CD14-positive monocyte (primary cell): Measurements from ENCODE around the gene NACA. TPM values are rescaled to one million over a fixed set of nuclear protein-coding genes. Genes with fewer than 3 reads are reported as not detected.
"Not testable (repeated sequence)": the region's sequence is repeated elsewhere in the genome, so short reads cannot be mapped to it uniquely, and the experiment has no call there.

Source experiments
- DNase-seq, 3 donors: peaks; one replicate each; pipeline ENCODE4 v3.0.0-alpha.2; 2011 to 2022
- H2AFZ ChIP-seq: 2 replicates; pipeline ENCODE4 v1.6.0; 2012; ENCODE audit warnings: mild to moderate bottlenecking, low read depth, low read length, inconsistent platforms; ENCODE audit not compliant: insufficient read depth, poor library complexity, severe bottlenecking
- H3K27ac ChIP-seq, 2 donors: 1 replicate in 1 of 2; 2 replicates in 1 of 2; pipeline ENCODE4 v1.5.1; 2012 to 2013; ENCODE audit warnings: low read length in 2 of 2, control low read depth in 1 of 2, inconsistent platforms in 1 of 2, low read depth in 1 of 2, mild to moderate bottlenecking in 1 of 2
- H3K27me3 ChIP-seq, 2 donors: one replicate each; pipeline versions ENCODE4 v1.6.0 to v1.6.1; 2011 to 2013; ENCODE audit warnings: low read length in 2 of 2; ENCODE audit not compliant: control insufficient read depth in 2 of 2, insufficient read depth in 2 of 2
- H3K36me3 ChIP-seq, 2 donors: replicated peaks in 1 of 2; 1 replicate in 1 of 2; 2 replicates in 1 of 2; pipeline versions ENCODE4 v1.5.1 to v1.6.1; 2012 to 2013; ENCODE audit warnings: low read length in 2 of 2, control low read depth in 1 of 2, inconsistent platforms in 1 of 2, mild to moderate bottlenecking in 1 of 2; ENCODE audit not compliant: insufficient read depth in 2 of 2, control insufficient read depth in 1 of 2
- H3K4me1 ChIP-seq, 2 donors: 1 replicate in 1 of 2; 2 replicates in 1 of 2; pipeline versions ENCODE4 v1.5.1 to v1.6.1; 2012 to 2013; ENCODE audit warnings: low read length in 2 of 2, control low read depth in 1 of 2, inconsistent platforms in 1 of 2, mild to moderate bottlenecking in 1 of 2, moderate library complexity in 1 of 2; ENCODE audit not compliant: insufficient read depth in 2 of 2, control insufficient read depth in 1 of 2
- H3K4me2 ChIP-seq: replicated peaks from 2 replicates; pipeline ENCODE3; 2012; ENCODE audit warnings: low read length, moderate library complexity, mild to moderate bottlenecking; ENCODE audit not compliant: poor library complexity, severe bottlenecking; ENCODE audit errors: extremely low read depth
- H3K4me3 ChIP-seq, 3 experiments: fragments of 200-600 bp in 1 of 3; sonication (generic) in 1 of 3; replicated peaks in 1 of 3; 1 replicate in 2 of 3; 2 replicates in 1 of 3; pipeline ENCODE4 v1.5.1; 2011 to 2013; ENCODE audit warnings: low read length in 3 of 3, mild to moderate bottlenecking in 3 of 3, control low read depth in 2 of 3, low read depth in 2 of 3, inconsistent platforms in 1 of 3, moderate library complexity in 1 of 3
- H3K79me2 ChIP-seq: 2 replicates; pipeline ENCODE4 v1.6.0; 2012; ENCODE audit warnings: mild to moderate bottlenecking, control low read depth, inconsistent platforms, low read length, moderate library complexity; ENCODE audit not compliant: insufficient read depth
- H3K9ac ChIP-seq: 2 replicates; pipeline ENCODE4 v1.6.0; 2017; ENCODE audit warnings: low read length, mild to moderate bottlenecking; ENCODE audit not compliant: insufficient read depth, poor library complexity, severe bottlenecking
- H3K9me3 ChIP-seq, 2 donors: replicated peaks in 1 of 2; 1 replicate in 1 of 2; 2 replicates in 1 of 2; pipeline versions ENCODE4 v1.5.1 to v1.6.1; 2012 to 2013; ENCODE audit warnings: low read length in 2 of 2, control low read depth in 1 of 2; ENCODE audit not compliant: control insufficient read depth in 1 of 2, insufficient read depth in 1 of 2
- H4K20me1 ChIP-seq: 2 replicates; pipeline ENCODE4 v1.6.0; 2012; ENCODE audit warnings: mild to moderate bottlenecking, low read length, control low read depth, moderate library complexity; ENCODE audit not compliant: insufficient read depth
- H3K27ac Mint-ChIP-seq, 7 donors: one replicate each; pipeline ENCODE4 v1.8.0; 2020; ENCODE audit warnings: mild to moderate bottlenecking in 7 of 7, mixed read lengths in 7 of 7, moderate library complexity in 6 of 7, inconsistent platforms in 2 of 7
- H3K27me3 Mint-ChIP-seq, 3 donors: one replicate each; pipeline ENCODE4 v1.8.0; 2021 to 2022; ENCODE audit warnings: low read depth in 3 of 3, mild to moderate bottlenecking in 3 of 3, mixed read lengths in 3 of 3, moderate library complexity in 3 of 3, inconsistent platforms in 1 of 3
- H3K36me3 Mint-ChIP-seq, 2 donors: one replicate each; pipeline ENCODE4 v1.8.0; 2020; ENCODE audit warnings: mixed read lengths in 2 of 2, inconsistent platforms in 1 of 2, mild to moderate bottlenecking in 1 of 2
- H3K4me1 Mint-ChIP-seq: one replicate; pipeline ENCODE4 v1.8.0; 2020; ENCODE audit warnings: mild to moderate bottlenecking, mixed read lengths
- H3K4me3 Mint-ChIP-seq, 2 donors: one replicate each; pipeline ENCODE4 v1.8.0; 2020; ENCODE audit warnings: mild to moderate bottlenecking in 2 of 2, mixed read lengths in 2 of 2, moderate library complexity in 1 of 2
- H3K9me3 Mint-ChIP-seq, 7 donors: one replicate each; pipeline ENCODE4 v1.8.0; 2020 to 2022; ENCODE audit warnings: mixed read lengths in 7 of 7, mild to moderate bottlenecking in 6 of 7, moderate library complexity in 6 of 7, inconsistent platforms in 2 of 7
- CTCF ChIP-seq: fragments of 200-600 bp; IDR thresholded peaks from one replicate; pipeline ENCODE4 v1.8.0; 2022; ENCODE audit warnings: antibody characterized with exemption, mild to moderate bottlenecking
- WGBS: methylation state at CpG from one replicate; pipeline ENCODE4 v1.1.5; 2013; ENCODE audit warnings: missing lambda C conversion rate; ENCODE audit not compliant: insufficient coverage; 5-methylcytosine and 5-hydroxymethylcytosine counted together
- intact Hi-C, 2 donors: fragments of 100-400 bp; cut with micrococcal nuclease; formaldehyde crosslinking; loops; one replicate each; pipeline versions ENCODE4 v1.15.0 to v1.15.1; 2023
- polyA plus RNA-seq, 3 donors: library from polyadenylated mRNA; depleted of rRNA in 1 of 3; unstranded in 2 of 3; stranded (reverse) in 1 of 3; fragments of 300-500 nt in 2 of 3; fragments of >200 nt in 1 of 3; fragmentation: Illumina TruSeq in 2 of 3; gene quantifications; 1 replicate in 2 of 3; 2 replicates in 1 of 3; pipeline ENCODE4 v1.2.3, GENCODE V29; 2012 to 2021

Gene NACA
- polyA plus RNA-seq, 3 donors: 797 to 1,102 (median 937) TPM

- Mint-ChIP-seq H3K4me3 (no peak overlapping the region), H3K27me3 (no peaks in the 10 kb centered on the region), H3K27ac (peak overlapping the region in 6 of 7 donors; percentile 25 to 73 (median 60)), H3K9me3 (peaks cover 0 to 2% (median 0%) of the 10 kb centered on the region in 7 donors), H3K36me3 (peaks cover 33 to 42% of the 10 kb centered on the region in 2 donors), H3K4me1 (peaks cover 33% of the 10 kb centered on the region)
- no peak overlapping the region for H3K9ac ChIP-seq
- TF ChIP-seq CTCF: no peak
- H3K79me2 ChIP-seq: peaks cover 7% of the 10 kb centered on the region
- H3K9me3 ChIP-seq: no peaks in the 10 kb centered on the region
- intact Hi-C loops: no loop called here
- H4K20me1 ChIP-seq: peaks cover 25% of the 10 kb centered on the region
- H3K4me1 ChIP-seq: peaks cover 14 to 30% of the 10 kb centered on the region in 2 donors
- no peak overlapping the region for H3K4me2 ChIP-seq
- WGBS: no CpG with 5 or more reads among the region's 5 CpGs
- H3K27ac ChIP-seq: peak overlapping the region in 1 of 2 donors; percentile 1
- H3K36me3 ChIP-seq: peaks cover 38 to 42% of the 10 kb centered on the region in 2 donors
- no peaks in the 10 kb centered on the region for H3K27me3 ChIP-seq
- DNase-seq: no peak
- no peak overlapping the region for H3K4me3 ChIP-seq
- no peak overlapping the region for H2AFZ ChIP-seq
Observed at GRCh38 chr12:56709759-56710376, 15.2 kb downstream of the NACA start.

DNA sequence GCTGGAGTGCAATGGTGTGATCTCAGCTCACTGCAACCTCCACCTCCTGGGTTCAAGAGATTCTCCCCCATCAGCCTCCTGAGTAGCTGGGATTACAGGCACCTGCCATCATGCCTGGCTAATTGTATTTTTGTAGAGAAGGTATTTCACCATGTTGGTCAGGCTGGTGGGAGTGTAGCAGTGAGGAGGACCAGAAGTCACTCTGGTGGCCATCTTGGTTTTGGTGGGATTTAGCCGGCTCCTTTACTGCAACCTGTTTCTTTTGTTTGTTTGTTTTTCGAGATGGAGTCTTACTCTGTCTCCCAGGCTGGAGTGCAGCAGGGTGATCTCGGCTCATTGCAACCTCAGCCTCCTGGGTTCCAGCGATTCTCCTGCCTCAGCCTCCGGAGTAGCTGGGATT is 20.6 kb downstream of the NACA start:
- H3K9ac ChIP-seq, H3K9me3 Mint-ChIP-seq, H3K36me3 ChIP-seq, H3K27me3 ChIP-seq, H3K4me2 ChIP-seq, H3K36me3 Mint-ChIP-seq, intact Hi-C loops, H3K4me3 ChIP-seq, H3K27ac ChIP-seq, H2AFZ ChIP-seq, H3K27me3 Mint-ChIP-seq, H4K20me1 ChIP-seq, H3K9me3 ChIP-seq, H3K79me2 ChIP-seq, DNase-seq, H3K4me3 Mint-ChIP-seq: not testable (repeated sequence)
- WGBS: 100% methylated on average over 5 of the region's 5 CpGs
- Mint-ChIP-seq H3K27ac (peak overlapping the region in 3 of 7 donors; percentile 15 to 87 (median 18)), H3K4me1 (peaks cover 39% of the 10 kb centered on the region)
- H3K4me1 ChIP-seq: peaks cover 41 to 53% of the 10 kb centered on the region in 2 donors
